Neuronal stem cell (in vitro differentiated cells): Measurements from ENCODE around the gene IL6R.
A peak's percentile ranks its signal among the peaks of the same experiment; 100 is the strongest.

Experiments used
- DNase-seq: peaks from one replicate; pipeline ENCODE4 v3.0.0-alpha.2; 2013; ENCODE audit warnings: low spot score
- H2AFZ ChIP-seq: one replicate; pipeline ENCODE4 v1.6.1; 2013; ENCODE audit warnings: mild to moderate bottlenecking, low read length, inconsistent platforms
- H2AK5ac ChIP-seq: 2 replicates; pipeline ENCODE4 v1.6.1; 2013; ENCODE audit warnings: low read depth, mild to moderate bottlenecking, inconsistent platforms, low read length, moderate library complexity, mixed read lengths
- H2BK120ac ChIP-seq: 2 replicates; pipeline ENCODE4 v1.6.1; 2013; ENCODE audit warnings: low read depth, mild to moderate bottlenecking, inconsistent platforms, low read length, moderate library complexity, mixed read lengths
- H2BK12ac ChIP-seq: one replicate; pipeline ENCODE4 v1.6.1; 2013; ENCODE audit warnings: low read length, inconsistent platforms
- H2BK15ac ChIP-seq: 2 replicates; pipeline ENCODE4 v1.6.1; 2013; ENCODE audit warnings: mild to moderate bottlenecking, low read length, inconsistent platforms, mixed read lengths
- H2BK5ac ChIP-seq: one replicate; pipeline ENCODE4 v1.6.1; 2013; ENCODE audit warnings: inconsistent platforms, mild to moderate bottlenecking, low read length, moderate library complexity
- H3K14ac ChIP-seq: one replicate; pipeline ENCODE4 v1.6.1; 2013; ENCODE audit warnings: low read length, inconsistent platforms
- H3K18ac ChIP-seq: 2 replicates; pipeline ENCODE4 v1.6.1; 2013; ENCODE audit warnings: low read length, inconsistent platforms
- H3K23ac ChIP-seq: 2 replicates; pipeline ENCODE4 v1.6.1; 2013; ENCODE audit warnings: low read depth, mild to moderate bottlenecking, mixed read lengths, low read length, inconsistent platforms; ENCODE audit not compliant: poor library complexity
- H3K27ac ChIP-seq: replicated peaks from 3 replicates; pipeline ENCODE4 v1.5.1; 2013; ENCODE audit warnings: low read length, inconsistent platforms
- H3K27me3 ChIP-seq, 3 experiments: 2 replicates each; pipeline ENCODE4 v1.6.1; 2013; ENCODE audit warnings: low read length in 3 of 3, mild to moderate bottlenecking in 2 of 3, inconsistent platforms in 1 of 3, low read depth in 1 of 3, mixed read lengths in 1 of 3, moderate library complexity in 1 of 3; ENCODE audit not compliant: control insufficient read depth in 3 of 3, insufficient read depth in 3 of 3
- H3K36me3 ChIP-seq, 2 donors: replicated peaks in 1 of 2; 2 replicates each; pipeline ENCODE4 v1.6.1; 2013; ENCODE audit warnings: low read length in 2 of 2; ENCODE audit not compliant: control insufficient read depth in 2 of 2, insufficient read depth in 2 of 2
- H3K4ac ChIP-seq: 2 replicates; pipeline ENCODE4 v1.6.1; 2013; ENCODE audit warnings: inconsistent platforms, mild to moderate bottlenecking, low read length, moderate library complexity
- H3K4me1 ChIP-seq, 2 donors: 1 replicate in 1 of 2; 2 replicates in 1 of 2; pipeline ENCODE4 v1.6.1; 2013; ENCODE audit warnings: low read length in 2 of 2, low read depth in 1 of 2; ENCODE audit not compliant: control insufficient read depth in 2 of 2, insufficient read depth in 1 of 2
- H3K4me2 ChIP-seq: one replicate; pipeline ENCODE4 v1.6.1; 2013; ENCODE audit warnings: mild to moderate bottlenecking, low read length, inconsistent platforms; ENCODE audit not compliant: insufficient read depth, poor library complexity, severe bottlenecking
- H3K4me3 ChIP-seq, 2 donors: 2 replicates each; pipeline ENCODE4 v1.5.1; 2013; ENCODE audit warnings: low read length in 2 of 2, mild to moderate bottlenecking in 2 of 2, inconsistent platforms in 1 of 2, moderate library complexity in 1 of 2
- H3K79me1 ChIP-seq: one replicate; pipeline ENCODE4 v1.6.1; 2013; ENCODE audit warnings: low read depth, mild to moderate bottlenecking, inconsistent platforms, low read length, moderate library complexity
- H3K9ac ChIP-seq: one replicate; pipeline ENCODE4 v1.6.1; 2013; ENCODE audit warnings: mild to moderate bottlenecking, low read depth, low read length, inconsistent platforms; ENCODE audit not compliant: poor library complexity
- H3K9me3 ChIP-seq, 2 donors: replicated peaks in 1 of 2; 2 replicates each; pipeline versions ENCODE3 to v1.6.1; 2013; ENCODE audit warnings: low read length in 2 of 2, mild to moderate bottlenecking in 2 of 2, inconsistent platforms in 1 of 2, low read depth in 1 of 2, mixed read lengths in 1 of 2, moderate library complexity in 1 of 2; ENCODE audit not compliant: control insufficient read depth in 2 of 2, insufficient read depth in 1 of 2
- H4K8ac ChIP-seq: one replicate; pipeline ENCODE4 v1.6.1; 2013; ENCODE audit warnings: low read depth, mild to moderate bottlenecking, inconsistent platforms, low read length, moderate library complexity
- H4K91ac ChIP-seq: one replicate; pipeline ENCODE4 v1.6.1; 2013; ENCODE audit warnings: low read length, low read depth, mild to moderate bottlenecking, inconsistent platforms; ENCODE audit not compliant: poor library complexity
- WGBS, 2 donors: extraction: QIAGEN DNeasy Blood & Tissue Kit; methylation state at CpG; one replicate each; pipeline ENCODE4 v1.1.7; 2013; ENCODE audit warnings: missing lambda C conversion rate in 2 of 2, mixed read lengths in 1 of 2; ENCODE audit not compliant: insufficient read length in 2 of 2, insufficient replicate concordance in 1 of 2; ENCODE audit errors: extremely low coverage in 2 of 2; 5-methylcytosine and 5-hydroxymethylcytosine counted together

IL6R gene

DNA sequence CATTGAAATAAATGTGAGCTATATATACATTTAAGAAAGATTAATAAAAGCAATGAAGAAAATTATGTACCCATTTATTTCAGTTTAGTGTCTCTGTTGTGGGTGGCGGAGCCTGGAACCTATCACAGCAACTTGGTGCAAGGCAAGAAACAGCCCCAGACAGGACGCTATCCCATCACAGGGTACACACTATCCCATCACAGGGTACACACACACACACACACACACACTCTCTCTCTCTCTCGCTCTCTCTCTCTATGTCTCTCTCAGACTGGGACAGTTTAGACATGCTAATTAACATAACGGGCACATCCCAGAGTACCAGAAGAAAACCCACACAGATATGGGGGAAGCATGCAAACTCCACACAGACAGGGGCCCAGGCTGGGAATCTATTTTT is 6.5 kb upstream of the IL6R start:
- whole genome bisulfite sequencing, 2 donors = no CpG with 5 or more reads among the region's 4 CpGs

DNA sequence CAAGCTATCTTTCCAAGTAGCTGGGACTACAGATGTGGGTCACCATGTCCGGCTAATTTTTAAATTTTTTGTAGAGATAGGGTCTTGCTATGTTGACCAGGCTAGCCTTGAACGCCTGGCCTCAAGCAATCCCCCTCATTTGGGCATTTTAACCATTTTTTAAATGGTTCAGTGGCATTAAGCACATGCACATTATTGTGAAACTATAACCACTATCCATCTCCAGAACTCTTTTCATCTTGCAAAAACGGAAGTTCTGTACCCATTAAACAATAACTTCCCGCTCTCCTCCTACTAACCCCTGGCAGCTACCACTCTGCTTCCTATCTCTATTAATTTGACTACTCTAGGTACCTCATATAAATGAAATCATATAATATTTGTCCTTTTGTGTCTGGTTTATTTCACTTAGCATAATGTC is 4.8 kb upstream of the IL6R start:
- Histone ChIP-seq H3K27me3 (peaks cover 0 to 42% (median 18%) of the 10 kb centered on the region in 3 experiments), H2BK120ac (no peak overlapping the region), H2AK5ac (no peak overlapping the region), H3K36me3 (no peaks in the 10 kb centered on the region), H2AFZ (no peak overlapping the region), H3K23ac (no peak overlapping the region), H2BK12ac (no peak overlapping the region), H2BK15ac (no peak overlapping the region), H3K4ac (no peak overlapping the region), H3K79me1 (no peaks in the 10 kb centered on the region), H3K27ac (no peak overlapping the region), H2BK5ac (no peak overlapping the region), H3K14ac (no peak overlapping the region), H4K8ac (no peak overlapping the region), H3K9ac (no peak overlapping the region), H3K4me3 (no peak overlapping the region), H3K4me2 (no peak overlapping the region), H4K91ac (no peak overlapping the region), H3K9me3 (no peaks in the 10 kb centered on the region), H3K18ac (no peak overlapping the region), H3K4me1 (no peaks in the 10 kb centered on the region)
- DNase-seq = no peak
- no CpG with 5 or more reads among the region's 4 CpGs for WGBS, 2 donors

More for the DNA sequence above, 6.5 kb upstream of the IL6R start:
- no peak for DNase-seq
- peak overlapping the region in 1 of 2 donors; percentile 54 for H3K4me3 ChIP-seq
- H3K4me1 ChIP-seq = no peaks in the 10 kb centered on the region
- H4K8ac ChIP-seq = no peak overlapping the region
- H4K91ac ChIP-seq = no peak overlapping the region
- H2BK5ac ChIP-seq = no peak overlapping the region
- no peak overlapping the region for H3K9ac ChIP-seq
- no peak overlapping the region for H3K27ac ChIP-seq
- H2AK5ac ChIP-seq = no peak overlapping the region
- no peak overlapping the region for H3K18ac ChIP-seq
- H3K9me3 ChIP-seq = peaks cover 0 to 1% of the 10 kb centered on the region in 2 donors
- no peak overlapping the region for H3K14ac ChIP-seq
- no peaks in the 10 kb centered on the region for H3K79me1 ChIP-seq
- no peak overlapping the region for H3K23ac ChIP-seq
- no peak overlapping the region for H3K4ac ChIP-seq
- no peak overlapping the region for H2AFZ ChIP-seq
- H3K27me3 ChIP-seq = peaks cover 0 to 26% (median 4%) of the 10 kb centered on the region in 3 experiments
- no peak overlapping the region for H2BK12ac ChIP-seq
- H3K36me3 ChIP-seq = no peaks in the 10 kb centered on the region
- H3K4me2 ChIP-seq = no peak overlapping the region
- no peak overlapping the region for H2BK120ac ChIP-seq
- no peak overlapping the region for H2BK15ac ChIP-seq

DNA sequence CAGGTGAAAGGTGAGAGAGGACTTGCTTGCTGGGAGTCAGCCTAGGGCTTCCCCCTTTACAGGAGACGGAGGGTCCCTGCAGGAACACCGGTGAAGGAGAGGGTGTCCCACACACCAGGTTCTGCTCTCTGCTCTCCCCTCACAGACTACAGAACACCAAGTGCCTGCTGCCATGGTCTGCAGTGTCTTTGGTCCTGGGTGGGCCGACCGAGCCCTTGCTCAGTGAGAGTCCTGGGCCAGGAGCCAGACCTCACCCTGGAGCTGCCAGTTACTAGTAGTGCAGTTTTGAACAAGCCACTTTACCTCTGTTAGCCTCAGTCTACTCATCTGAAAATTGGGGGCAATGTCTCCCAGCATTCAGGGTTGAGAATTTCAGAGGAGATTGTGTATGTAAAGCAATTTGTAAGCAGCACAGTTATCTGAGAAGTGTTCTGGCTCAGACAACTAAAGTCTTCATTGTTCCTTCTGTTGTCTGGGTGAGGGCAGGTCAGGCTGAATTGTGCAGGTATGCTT is 2.7 kb upstream of the IL6R start:
- no CpG with 5 or more reads among the region's 4 CpGs for WGBS, 2 donors
- Histone ChIP-seq H3K27ac (no peak overlapping the region), H3K4me3 (no peak overlapping the region), H3K27me3 (peaks cover 4 to 62% (median 38%) of the 10 kb centered on the region in 3 experiments), H3K79me1 (peaks cover 2% of the 10 kb centered on the region), H3K4me2 (no peak overlapping the region), H4K91ac (no peak overlapping the region), H2AK5ac (no peak overlapping the region), H3K14ac (no peak overlapping the region), H3K4me1 (peaks cover 4 to 8% of the 10 kb centered on the region in 2 donors), H2BK12ac (no peak overlapping the region), H3K23ac (no peak overlapping the region), H4K8ac (no peak overlapping the region), H2BK5ac (no peak overlapping the region), H3K18ac (no peak overlapping the region), H2BK120ac (no peak overlapping the region), H2BK15ac (no peak overlapping the region), H2AFZ (no peak overlapping the region), H3K9me3 (no peaks in the 10 kb centered on the region), H3K36me3 (no peaks in the 10 kb centered on the region), H3K9ac (no peak overlapping the region), H3K4ac (no peak overlapping the region)
- DNase-seq = no peak

DNA sequence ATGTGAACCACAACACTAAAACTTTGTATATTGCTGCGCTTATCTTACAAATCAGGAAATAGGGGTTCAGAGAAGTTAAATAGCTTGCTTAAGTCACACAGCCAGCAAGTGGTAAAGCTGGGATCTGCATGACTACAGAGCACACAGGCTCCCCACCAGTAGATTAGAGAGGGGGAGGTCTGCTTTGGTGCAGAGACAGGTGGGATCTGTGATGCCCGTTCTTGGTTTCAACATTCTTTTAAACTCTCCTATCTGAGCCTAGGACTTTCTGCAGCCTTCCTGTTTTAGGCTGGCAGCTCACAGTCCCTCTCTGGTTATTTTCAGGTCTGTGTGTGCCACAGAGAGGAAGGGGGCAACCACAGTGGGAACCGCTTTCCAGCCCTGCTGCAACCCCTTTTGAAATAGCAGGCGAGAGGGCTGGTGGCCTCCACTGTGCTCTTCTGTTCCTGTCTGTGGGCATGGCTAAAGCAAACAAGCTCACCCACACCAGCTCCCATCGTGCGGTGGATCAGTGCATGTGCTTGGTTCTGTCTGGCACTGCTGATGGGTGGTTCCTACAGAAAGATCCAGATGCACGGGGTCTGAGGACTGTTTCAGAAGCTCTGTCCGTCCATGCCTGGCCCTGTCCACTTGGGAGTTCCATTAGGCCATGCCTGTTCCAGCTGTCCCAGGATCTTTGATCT is 1.7 kb upstream of the IL6R start:
- H3K9ac ChIP-seq = no peak overlapping the region
- H2BK5ac ChIP-seq = no peak overlapping the region
- no peak overlapping the region for H2BK15ac ChIP-seq
- no peak overlapping the region for H3K23ac ChIP-seq
- no peak overlapping the region for H2BK12ac ChIP-seq
- H3K36me3 ChIP-seq = no peaks in the 10 kb centered on the region
- H4K8ac ChIP-seq = no peak overlapping the region
- H3K4me2 ChIP-seq = no peak overlapping the region
- DNase-seq = no peak
- no peak overlapping the region for H4K91ac ChIP-seq
- H2AFZ ChIP-seq = no peak overlapping the region
- H3K18ac ChIP-seq = no peak overlapping the region
- no peak overlapping the region for H2BK120ac ChIP-seq
- H3K27me3 ChIP-seq = peaks cover 4 to 72% (median 40%) of the 10 kb centered on the region in 3 experiments
- no CpG with 5 or more reads among the region's 8 CpGs for WGBS, 2 donors
- no peak overlapping the region for H2AK5ac ChIP-seq
- H3K4me1 ChIP-seq = peaks cover 4 to 8% of the 10 kb centered on the region in 2 donors
- H3K27ac ChIP-seq = no peak overlapping the region
- no peaks in the 10 kb centered on the region for H3K9me3 ChIP-seq
- H3K4ac ChIP-seq = no peak overlapping the region
- H3K79me1 ChIP-seq = peaks cover 2% of the 10 kb centered on the region
- no peak overlapping the region for H3K4me3 ChIP-seq
- H3K14ac ChIP-seq = no peak overlapping the region
